Keratinocyte (primary cell): Measurements from ENCODE around the gene TPMT. TPM values are rescaled to one million over a fixed set of nuclear protein-coding genes. Genes with fewer than 3 reads are reported as not detected.

Experiments
- DNase-seq: peaks from one replicate; pipeline ENCODE4 v3.0.0-alpha.2; 2011; ENCODE audit warnings: low read depth, missing footprints, low spot score
- FAIRE-seq: peaks from 2 replicates; lab custom pipeline; 2011; peaks lifted over from hg19 to GRCh38; lab: Jason Lieb, UNC
- H2AFZ ChIP-seq: 2 replicates; pipeline ENCODE4 v1.6.0; 2012; ENCODE audit warnings: low read length, control low read depth, inconsistent platforms; ENCODE audit not compliant: control insufficient read depth
- H3K27ac ChIP-seq: 2 replicates; pipeline ENCODE4 v1.5.1; 2011; ENCODE audit warnings: low read length; ENCODE audit not compliant: control insufficient read depth, insufficient read depth
- H3K27me3 ChIP-seq: 3 replicates; pipeline ENCODE4 v1.6.0; 2011; ENCODE audit warnings: low read length; ENCODE audit not compliant: control insufficient read depth, insufficient read depth; ENCODE audit errors: extremely low read depth
- H3K36me3 ChIP-seq, 2 experiments: 2 replicates in 1 of 2; 3 replicates in 1 of 2; pipeline ENCODE4 v1.5.1; 2011; ENCODE audit warnings: low read length in 2 of 2, mild to moderate bottlenecking in 1 of 2; ENCODE audit not compliant: control insufficient read depth in 2 of 2, insufficient read depth in 2 of 2; ENCODE audit errors: extremely low read depth in 1 of 2
- H3K4me1 ChIP-seq: 3 replicates; pipeline ENCODE4 v1.5.1; 2011; ENCODE audit warnings: low read length; ENCODE audit not compliant: control insufficient read depth, insufficient read depth; ENCODE audit errors: extremely low read depth
- H3K4me2 ChIP-seq: 3 replicates; pipeline ENCODE4 v1.6.0; 2011; ENCODE audit warnings: low read depth, low read length; ENCODE audit not compliant: control insufficient read depth, insufficient read depth; ENCODE audit errors: extremely low read depth
- H3K4me3 ChIP-seq, 3 experiments: fragments of 200-600 bp in 1 of 3; sonication (generic) in 1 of 3; 2 replicates in 2 of 3; 3 replicates in 1 of 3; pipeline ENCODE4 v1.5.1; 2011 to 2016; ENCODE audit warnings: low read length in 3 of 3, mild to moderate bottlenecking in 3 of 3, control low read depth in 2 of 3, inconsistent platforms in 1 of 3, low read depth in 1 of 3, mixed read lengths in 1 of 3, mixed run types in 1 of 3, moderate library complexity in 1 of 3; ENCODE audit not compliant: control insufficient read depth in 2 of 3, insufficient read depth in 2 of 3; ENCODE audit errors: extremely low read depth in 1 of 3
- H3K79me2 ChIP-seq: 2 replicates; pipeline ENCODE4 v1.6.0; 2012; ENCODE audit warnings: low read length; ENCODE audit not compliant: control insufficient read depth, insufficient read depth
- H3K9ac ChIP-seq: 3 replicates; pipeline ENCODE4 v1.6.0; 2011; ENCODE audit warnings: low read length; ENCODE audit not compliant: control insufficient read depth, insufficient read depth; ENCODE audit errors: extremely low read depth
- H3K9me1 ChIP-seq: 3 replicates; pipeline ENCODE4 v1.6.0; 2011; ENCODE audit warnings: low read length; ENCODE audit not compliant: control insufficient read depth, insufficient read depth; ENCODE audit errors: extremely low read depth
- H3K9me3 ChIP-seq: 2 replicates; pipeline ENCODE4 v1.5.1; 2012; ENCODE audit warnings: low read depth, low read length; ENCODE audit not compliant: control insufficient read depth
- H4K20me1 ChIP-seq: 3 replicates; pipeline ENCODE4 v1.6.0; 2011; ENCODE audit warnings: low read length; ENCODE audit not compliant: control insufficient read depth, insufficient read depth; ENCODE audit errors: extremely low read depth
- EZH2 ChIP-seq: IDR thresholded peaks from one replicate; pipeline ENCODE4 v1.6.1; 2012; ENCODE audit warnings: inconsistent platforms, mild to moderate bottlenecking, low read length, moderate library complexity
- dilution Hi-C: fragments of 300-500 bp; cut with MboI; formaldehyde crosslinking; loops from one replicate; pipeline ENCODE4 v1.7.0; 2020; ENCODE audit warnings: low sequenced_read_pairs; ENCODE audit not compliant: extremely low pct_ligation_motif_present
- polyA plus RNA-seq, 5 experiments: library from polyadenylated mRNA; depleted of rRNA in 3 of 5; stranded (reverse) in 3 of 5; stranded (forward) in 1 of 5; unstranded in 1 of 5; fragments of >200 nt; gene quantifications; 1 replicate in 1 of 5; 2 replicates in 3 of 5; 3 replicates in 1 of 5; pipeline versions ENCODE4 v1.2.1 to v1.2.3, GENCODE V29; 2011 to 2012; ENCODE audit warnings: missing spikeins in 2 of 5, low read depth in 1 of 5, low replicate concordance in 1 of 5
- TF ChIP-seq, protein P1 (sequence below), 3 experiments: IDR thresholded peaks in 1 of 3; conservative IDR thresholded peaks in 1 of 3; optimal IDR thresholded peaks in 1 of 3; 2 replicates in 2 of 3; 3 replicates in 1 of 3; pipeline versions ENCODE3 to v1.5.1; 2011; ENCODE audit warnings: low read length in 3 of 3, mild to moderate bottlenecking in 3 of 3, moderate library complexity in 2 of 3, control low read depth in 1 of 3, inconsistent platforms in 1 of 3; ENCODE audit not compliant: insufficient read depth in 2 of 3; ENCODE audit errors: extremely low read depth in 1 of 3

Gene TPMT
- polyA plus RNA-seq, 1 donor (not counting 4 experiments of a cell fraction or from before 2014, with no cell fraction given): 38.6 TPM

- DNase-seq (peak; percentile 74), FAIRE-seq (peak; percentile 84)
- Histone ChIP-seq H3K4me3 (peak overlapping the region; percentile 89 to 98 (median 90)), H3K4me2 (peak overlapping the region; percentile 90), H2AFZ (peak overlapping the region; percentile 78), H3K27ac (peak overlapping the region; percentile 88), H3K79me2 (peaks cover 8% of the 10 kb centered on the region), H3K4me1 (peaks cover 16% of the 10 kb centered on the region), H4K20me1 (no peaks in the 10 kb centered on the region), H3K9me3 (no peaks in the 10 kb centered on the region), H3K9ac (peak overlapping the region; percentile 93), H3K36me3 (peaks cover 0 to 1% of the 10 kb centered on the region in 2 experiments), H3K27me3 (no peaks in the 10 kb centered on the region), H3K9me1 (no peaks in the 10 kb centered on the region)
- TF ChIP-seq, protein P1, sequence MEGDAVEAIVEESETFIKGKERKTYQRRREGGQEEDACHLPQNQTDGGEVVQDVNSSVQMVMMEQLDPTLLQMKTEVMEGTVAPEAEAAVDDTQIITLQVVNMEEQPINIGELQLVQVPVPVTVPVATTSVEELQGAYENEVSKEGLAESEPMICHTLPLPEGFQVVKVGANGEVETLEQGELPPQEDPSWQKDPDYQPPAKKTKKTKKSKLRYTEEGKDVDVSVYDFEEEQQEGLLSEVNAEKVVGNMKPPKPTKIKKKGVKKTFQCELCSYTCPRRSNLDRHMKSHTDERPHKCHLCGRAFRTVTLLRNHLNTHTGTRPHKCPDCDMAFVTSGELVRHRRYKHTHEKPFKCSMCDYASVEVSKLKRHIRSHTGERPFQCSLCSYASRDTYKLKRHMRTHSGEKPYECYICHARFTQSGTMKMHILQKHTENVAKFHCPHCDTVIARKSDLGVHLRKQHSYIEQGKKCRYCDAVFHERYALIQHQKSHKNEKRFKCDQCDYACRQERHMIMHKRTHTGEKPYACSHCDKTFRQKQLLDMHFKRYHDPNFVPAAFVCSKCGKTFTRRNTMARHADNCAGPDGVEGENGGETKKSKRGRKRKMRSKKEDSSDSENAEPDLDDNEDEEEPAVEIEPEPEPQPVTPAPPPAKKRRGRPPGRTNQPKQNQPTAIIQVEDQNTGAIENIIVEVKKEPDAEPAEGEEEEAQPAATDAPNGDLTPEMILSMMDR (optimal IDR thresholded peaks at IDR 0.05 in 1 of 3, IDR thresholded peaks at IDR 0.05 in 1 of 3, conservative IDR thresholded peaks at IDR 0.05 in 1 of 3; ENCODE audit: extremely low read depth in 1 of 3, insufficient read depth in 2 of 3, low read length in 3 of 3): peak; percentile 49 to 62 (median 59)
- no peak for TF ChIP-seq EZH2
- dilution Hi-C loops: no loop called here
Observed at GRCh38 chr6:18155864-18156421, 1.1 kb upstream of the TPMT start.

GRCh38 chr6:18155150-18155863 is 430 bp upstream of the TPMT start, which contains the start of gene KDM1B:
Gene KDM1B (plus strand): TSS chr6:18155422. CDS start chr6:18159896, 4,474 bp downstream.
- TF ChIP-seq EZH2: no peak
- TF ChIP-seq, protein P1 (optimal IDR thresholded peaks at IDR 0.05 in 1 of 3, IDR thresholded peaks at IDR 0.05 in 1 of 3, conservative IDR thresholded peaks at IDR 0.05 in 1 of 3; ENCODE audit: extremely low read depth in 1 of 3, insufficient read depth in 2 of 3, low read length in 3 of 3): no peak
- Histone ChIP-seq H3K9me3 (no peaks in the 10 kb centered on the region), H3K9ac (peak within 1 kb of the TSS; percentile 98), H3K79me2 (peaks cover 8% of the 10 kb centered on the region), H2AFZ (peak within 1 kb of the TSS; percentile 91), H3K9me1 (no peaks in the 10 kb centered on the region), H3K4me1 (peaks cover 16% of the 10 kb centered on the region), H3K27ac (peak within 1 kb of the TSS; percentile 98), H3K36me3 (peaks cover 0 to 1% of the 10 kb centered on the region in 2 experiments), H3K4me2 (peak within 1 kb of the TSS; percentile 90), H3K27me3 (no peaks in the 10 kb centered on the region), H4K20me1 (no peaks in the 10 kb centered on the region), H3K4me3 (peak within 1 kb of the TSS; percentile 94 to 98 (median 95))
- DNase-seq: peak; percentile 75
- dilution Hi-C loops: no loop called here
- FAIRE-seq: peak; percentile 43
